H9 (cell line): ENCODE measurements around the gene FRAS1. TPM values are rescaled to one million over a fixed set of nuclear protein-coding genes. Genes with fewer than 3 reads are reported as not detected.

Experiments
- DNase-seq: peaks from one replicate; pipeline ENCODE4 v3.0.0-alpha.2; 2017
- H2AFZ ChIP-seq: one replicate; pipeline ENCODE4 v1.6.1; 2013; ENCODE audit warnings: mild to moderate bottlenecking, low read length, control low read depth, moderate library complexity
- H2AK5ac ChIP-seq: 2 replicates; pipeline ENCODE4 v1.6.1; 2013; ENCODE audit warnings: low read length, control low read depth, mixed read lengths; ENCODE audit not compliant: insufficient read length
- H2BK120ac ChIP-seq: one replicate; pipeline ENCODE4 v1.6.1; 2013; ENCODE audit warnings: low read depth, mild to moderate bottlenecking, low read length, control low read depth, inconsistent platforms; ENCODE audit not compliant: poor library complexity, severe bottlenecking
- H2BK12ac ChIP-seq: 2 replicates; pipeline ENCODE4 v1.6.1; 2013; ENCODE audit warnings: low read length, control low read depth, mixed read lengths, low read depth; ENCODE audit not compliant: insufficient read length
- H2BK15ac ChIP-seq: 2 replicates; pipeline ENCODE4 v1.6.1; 2013; ENCODE audit warnings: low read depth, low read length, control low read depth
- H2BK20ac ChIP-seq: one replicate; pipeline ENCODE4 v1.6.1; 2013; ENCODE audit warnings: low read depth, mild to moderate bottlenecking, low read length, control low read depth, inconsistent platforms; ENCODE audit not compliant: poor library complexity, severe bottlenecking
- H2BK5ac ChIP-seq: 2 replicates; pipeline ENCODE4 v1.6.1; 2013; ENCODE audit warnings: low read length, control low read depth, mixed read lengths; ENCODE audit not compliant: insufficient read length
- H3K14ac ChIP-seq: 2 replicates; pipeline ENCODE4 v1.6.1; 2013; ENCODE audit warnings: low read length, control low read depth; ENCODE audit not compliant: insufficient read depth
- H3K18ac ChIP-seq: 2 replicates; pipeline ENCODE4 v1.6.1; 2013; ENCODE audit warnings: low read depth, mild to moderate bottlenecking, mixed read lengths, low read length, control low read depth; ENCODE audit not compliant: insufficient read length
- H3K23ac ChIP-seq: 2 replicates; pipeline ENCODE4 v1.6.1; 2013; ENCODE audit warnings: low read length, control low read depth, mixed read lengths, low read depth; ENCODE audit not compliant: insufficient read length
- H3K23me2 ChIP-seq: 2 replicates; pipeline ENCODE4 v1.6.1; 2013; ENCODE audit warnings: low read depth, mild to moderate bottlenecking, mixed read lengths, low read length, control low read depth; ENCODE audit not compliant: insufficient read length, poor library complexity, severe bottlenecking
- H3K27ac ChIP-seq: 2 replicates; pipeline ENCODE4 v1.5.1; 2013; ENCODE audit warnings: low read length, control low read depth, mixed read lengths, low read depth; ENCODE audit not compliant: insufficient read length
- H3K27me3 ChIP-seq: 2 replicates; pipeline ENCODE4 v1.6.1; 2013; ENCODE audit warnings: low read length, control low read depth, inconsistent platforms; ENCODE audit not compliant: insufficient read depth
- H3K4ac ChIP-seq: 2 replicates; pipeline ENCODE4 v1.6.1; 2013; ENCODE audit warnings: low read depth, mild to moderate bottlenecking, control low read depth, inconsistent platforms, low read length, moderate library complexity
- H3K4me1 ChIP-seq: 2 replicates; pipeline ENCODE4 v1.6.1; 2013; ENCODE audit warnings: low read length, control low read depth, inconsistent platforms; ENCODE audit not compliant: insufficient read depth
- H3K4me2 ChIP-seq: 2 replicates; pipeline ENCODE4 v1.6.1; 2013; ENCODE audit warnings: low read length, control low read depth, mixed read lengths; ENCODE audit not compliant: insufficient read length, insufficient read depth
- H3K56ac ChIP-seq: 2 replicates; pipeline ENCODE4 v1.6.1; 2013; ENCODE audit warnings: low read depth, mild to moderate bottlenecking, mixed read lengths, low read length, control low read depth; ENCODE audit not compliant: insufficient read length
- H3K79me1 ChIP-seq: 2 replicates; pipeline ENCODE4 v1.6.1; 2013; ENCODE audit warnings: low read depth, mild to moderate bottlenecking, moderate library complexity, low read length, control low read depth, inconsistent platforms; ENCODE audit not compliant: insufficient read depth, poor library complexity, severe bottlenecking
- H3K79me2 ChIP-seq: 2 replicates; pipeline ENCODE4 v1.6.1; 2013; ENCODE audit warnings: low read length, control low read depth, inconsistent platforms; ENCODE audit not compliant: insufficient read depth
- H3K9ac ChIP-seq: 2 replicates; pipeline ENCODE4 v1.6.1; 2013; ENCODE audit warnings: low read length, control low read depth, mixed read lengths; ENCODE audit not compliant: insufficient read length; ENCODE audit errors: extremely low read depth
- H3K9me3 ChIP-seq: one replicate; pipeline ENCODE4 v1.6.1; 2013; ENCODE audit warnings: low read depth, low read length, inconsistent platforms; ENCODE audit not compliant: control insufficient read depth
- H3T11ph ChIP-seq: one replicate; pipeline ENCODE4 v1.6.1; 2013; ENCODE audit warnings: mild to moderate bottlenecking, low read length, control low read depth, inconsistent platforms
- H4K20me1 ChIP-seq: one replicate; pipeline ENCODE4 v1.6.1; 2013; ENCODE audit not compliant: control insufficient read depth, insufficient read length, insufficient read depth
- H4K5ac ChIP-seq: 2 replicates; pipeline ENCODE4 v1.6.1; 2013; ENCODE audit warnings: low read depth, mild to moderate bottlenecking, mixed read lengths, low read length, control low read depth; ENCODE audit not compliant: insufficient read length
- H4K8ac ChIP-seq: replicated peaks from 2 replicates; pipeline ENCODE4 v1.6.1; 2013; ENCODE audit warnings: low read length, control low read depth, mixed read lengths, low read depth; ENCODE audit not compliant: insufficient read length
- H4K91ac ChIP-seq: 2 replicates; pipeline ENCODE4 v1.6.1; 2013; ENCODE audit warnings: low read depth, mild to moderate bottlenecking, moderate library complexity, mixed read lengths, low read length, control low read depth; ENCODE audit not compliant: insufficient read length
- H3K27ac Mint-ChIP-seq, 3 experiments: 2 replicates in 2 of 3; 3 replicates in 1 of 3; pipeline ENCODE4 v1.8.0; 2020 to 2021; ENCODE audit warnings: mixed read lengths in 3 of 3, mild to moderate bottlenecking in 1 of 3, moderate library complexity in 1 of 3
- H3K27me3 Mint-ChIP-seq: 2 replicates; pipeline ENCODE4 v1.8.0; 2021; ENCODE audit warnings: low read depth, mild to moderate bottlenecking, moderate library complexity, mixed read lengths
- H3K36me3 Mint-ChIP-seq, 3 experiments: 2 replicates in 2 of 3; 3 replicates in 1 of 3; pipeline ENCODE4 v1.8.0; 2020 to 2021; ENCODE audit warnings: low read depth in 3 of 3, mixed read lengths in 3 of 3; ENCODE audit not compliant: insufficient read depth in 1 of 3
- H3K4me1 Mint-ChIP-seq, 2 experiments: 2 replicates each; pipeline ENCODE4 v1.8.0; 2020; ENCODE audit warnings: mixed read lengths in 2 of 2
- H3K4me3 Mint-ChIP-seq, 2 experiments: 2 replicates in 1 of 2; 3 replicates in 1 of 2; pipeline ENCODE4 v1.8.0; 2020 to 2021; ENCODE audit warnings: mild to moderate bottlenecking in 2 of 2, mixed read lengths in 2 of 2, moderate library complexity in 1 of 2
- H3K9me3 Mint-ChIP-seq, 2 experiments: 2 replicates in 1 of 2; 3 replicates in 1 of 2; pipeline ENCODE4 v1.8.0; 2020; ENCODE audit warnings: mild to moderate bottlenecking in 2 of 2, mixed read lengths in 2 of 2, moderate library complexity in 1 of 2
- WGBS: extraction: QIAGEN DNeasy Blood & Tissue Kit; methylation state at CpG from one replicate; pipeline ENCODE4 v1.1.7; 2013; ENCODE audit warnings: missing lambda C conversion rate, low lambda C conversion rate, mixed read lengths; ENCODE audit not compliant: insufficient read length; ENCODE audit errors: extremely low coverage; 5-methylcytosine and 5-hydroxymethylcytosine counted together
- total RNA-seq: library from RNA; stranded (reverse); gene quantifications from 2 replicates; pipeline ENCODE4 v1.2.1, GENCODE V29; 2021
- TF ChIP-seq, protein P1 (sequence below): fragments of 200-600 bp; sonication (generic); conservative IDR thresholded peaks from 3 replicates; pipeline ENCODE4 v1.8.0; 2021; ENCODE audit warnings: antibody characterized with exemption, mild to moderate bottlenecking

The FRAS1 gene
- total RNA-seq, 1 experiment from 2014 or later, result 58.5 TPM

GRCh38 chr4:78286281-78286680 lies 229.2 kb downstream of the FRAS1 start:
- DNase-seq, result no peak
- Histone ChIP-seq H4K20me1 (no peaks in the 10 kb centered on the region), H3T11ph (no peak overlapping the region), H3K4me2 (no peak overlapping the region), H2BK20ac (no peak overlapping the region), H3K14ac (no peak overlapping the region), H3K27ac (no peak overlapping the region), H3K23me2 (no peaks in the 10 kb centered on the region), H3K27me3 (no peaks in the 10 kb centered on the region), H4K91ac (no peak overlapping the region), H3K18ac (no peak overlapping the region), H2BK12ac (no peak overlapping the region), H3K79me1 (no peaks in the 10 kb centered on the region), H3K9me3 (no peaks in the 10 kb centered on the region), H2BK5ac (no peak overlapping the region), H2AFZ (no peak overlapping the region), H4K5ac (no peak overlapping the region), H2BK15ac (no peak overlapping the region), H4K8ac (no peak overlapping the region), H3K4ac (no peak overlapping the region), H3K23ac (no peak overlapping the region), H2BK120ac (no peak overlapping the region), H3K4me1 (no peaks in the 10 kb centered on the region), H3K56ac (no peak overlapping the region), H3K79me2 (no peaks in the 10 kb centered on the region), H3K9ac (no peak overlapping the region), H2AK5ac (no peak overlapping the region)
- Mint-ChIP-seq H3K9me3 (no peaks in the 10 kb centered on the region), H3K27me3 (no peaks in the 10 kb centered on the region), H3K36me3 (peaks cover 39 to 63% (median 62%) of the 10 kb centered on the region in 3 experiments), H3K27ac (peak overlapping the region in 2 of 3 experiments; percentile 30 to 32; a peak in 2 of 7 replicates), H3K4me3 (no peak overlapping the region), H3K4me1 (peaks cover 16 to 24% of the 10 kb centered on the region in 2 experiments)
- WGBS, result no CpG with 5 or more reads among the region's 5 CpGs
- TF ChIP-seq, protein P1, sequence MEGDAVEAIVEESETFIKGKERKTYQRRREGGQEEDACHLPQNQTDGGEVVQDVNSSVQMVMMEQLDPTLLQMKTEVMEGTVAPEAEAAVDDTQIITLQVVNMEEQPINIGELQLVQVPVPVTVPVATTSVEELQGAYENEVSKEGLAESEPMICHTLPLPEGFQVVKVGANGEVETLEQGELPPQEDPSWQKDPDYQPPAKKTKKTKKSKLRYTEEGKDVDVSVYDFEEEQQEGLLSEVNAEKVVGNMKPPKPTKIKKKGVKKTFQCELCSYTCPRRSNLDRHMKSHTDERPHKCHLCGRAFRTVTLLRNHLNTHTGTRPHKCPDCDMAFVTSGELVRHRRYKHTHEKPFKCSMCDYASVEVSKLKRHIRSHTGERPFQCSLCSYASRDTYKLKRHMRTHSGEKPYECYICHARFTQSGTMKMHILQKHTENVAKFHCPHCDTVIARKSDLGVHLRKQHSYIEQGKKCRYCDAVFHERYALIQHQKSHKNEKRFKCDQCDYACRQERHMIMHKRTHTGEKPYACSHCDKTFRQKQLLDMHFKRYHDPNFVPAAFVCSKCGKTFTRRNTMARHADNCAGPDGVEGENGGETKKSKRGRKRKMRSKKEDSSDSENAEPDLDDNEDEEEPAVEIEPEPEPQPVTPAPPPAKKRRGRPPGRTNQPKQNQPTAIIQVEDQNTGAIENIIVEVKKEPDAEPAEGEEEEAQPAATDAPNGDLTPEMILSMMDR, result no peak
